SK-N-SH (cell line): Measurements from ENCODE around the gene LYL1. TPM values are rescaled to one million over a fixed set of nuclear protein-coding genes. Genes with fewer than 3 reads are reported as not detected.
A peak's percentile ranks its signal among the peaks of the same experiment; 100 is the strongest.

Experiments used
- CTCF ChIA-PET: fragments of 300-600, 350-600 bp; formaldehyde crosslinking; extraction: SDS; loops from one replicate; lab custom pipeline; 2021; lab: Yijun Ruan, JAX
- POLR2A ChIA-PET: fragments of 350-600 bp; sonication (Branson Sonifier 250); formaldehyde crosslinking; extraction: SDS; loops from one replicate; lab custom pipeline; 2020; ENCODE audit warnings: antibody characterized with exemption, inconsistent platforms; lab: Yijun Ruan, JAX
- DNase-seq: peaks from one replicate; pipeline ENCODE4 v3.0.0; 2012
- H2AFZ ChIP-seq: fragments of 200-600 bp; sonication (generic); 2 replicates; pipeline ENCODE4 v1.8.1; 2016; ENCODE audit warnings: antibody characterized with exemption, mild to moderate bottlenecking, low read depth
- H3F3A ChIP-seq: fragments of 200-600 bp; sonication (generic); replicated peaks from 2 replicates; pipeline ENCODE3; 2016; ENCODE audit warnings: antibody characterized with exemption, mild to moderate bottlenecking; ENCODE audit not compliant: insufficient read depth
- H3K27ac ChIP-seq, 2 experiments: fragments of 200-500 bp in 1 of 2; fragments of 200-600 bp in 1 of 2; sonication (Bioruptor generic) in 1 of 2; sonication (generic), shearing (Covaris generic) in 1 of 2; 2 replicates each; pipeline versions ENCODE4 v1.5.1 to v1.6.1; 2014 to 2016; ENCODE audit warnings: low read depth in 2 of 2, inconsistent platforms in 1 of 2, low read length in 1 of 2, mild to moderate bottlenecking in 1 of 2, mixed read lengths in 1 of 2
- H3K27me3 ChIP-seq: fragments of 200-600 bp; sonication (generic), shearing (Covaris generic); 2 replicates; pipeline ENCODE4 v1.6.1; 2016; ENCODE audit warnings: mixed run types; ENCODE audit not compliant: insufficient read depth
- H3K36me3 ChIP-seq, 2 experiments: fragments of 200-500 bp in 1 of 2; fragments of 200-600 bp in 1 of 2; sonication (Bioruptor generic) in 1 of 2; sonication (generic) in 1 of 2; replicated peaks in 1 of 2; 2 replicates each; pipeline versions ENCODE3 to v1.5.1; 2014 to 2016; ENCODE audit warnings: low read length in 1 of 2, mild to moderate bottlenecking in 1 of 2; ENCODE audit not compliant: insufficient read depth in 2 of 2, control insufficient read depth in 1 of 2
- H3K4me1 ChIP-seq, 2 experiments: fragments of 200-500 bp in 1 of 2; fragments of 200-600 bp in 1 of 2; sonication (Bioruptor generic) in 1 of 2; sonication (generic), shearing (Covaris generic) in 1 of 2; 2 replicates each; pipeline versions ENCODE4 v1.5.1 to v1.6.1; 2014 to 2016; ENCODE audit warnings: low read depth in 1 of 2, low read length in 1 of 2, mixed run types in 1 of 2; ENCODE audit not compliant: insufficient read depth in 2 of 2, control insufficient read depth in 1 of 2
- H3K4me2 ChIP-seq: fragments of 200-600 bp; sonication (generic), shearing (Covaris generic); 2 replicates; pipeline ENCODE4 v1.6.1; 2017; ENCODE audit warnings: mixed run types
- H3K4me3 ChIP-seq, 2 experiments: fragments of 200-500 bp in 1 of 2; fragments of 200-600 bp in 1 of 2; sonication (Bioruptor generic) in 1 of 2; sonication (generic), shearing (Covaris generic) in 1 of 2; 2 replicates each; pipeline versions ENCODE4 v1.5.1 to v1.8.1; 2014 to 2016; ENCODE audit warnings: low read depth in 2 of 2, inconsistent platforms in 1 of 2, low read length in 1 of 2, mild to moderate bottlenecking in 1 of 2, mixed read lengths in 1 of 2, moderate library complexity in 1 of 2
- H3K79me2 ChIP-seq: fragments of 200-600 bp; sonication (generic); 2 replicates; pipeline ENCODE4 v1.8.1; 2017; ENCODE audit warnings: mild to moderate bottlenecking; ENCODE audit not compliant: insufficient read depth
- H3K9ac ChIP-seq: fragments of 200-600 bp; sonication (generic); 2 replicates; pipeline ENCODE4 v1.6.1; 2017; ENCODE audit warnings: mixed run types
- H3K9me2 ChIP-seq: fragments of 200-600 bp; sonication (generic); 2 replicates; pipeline ENCODE4 v1.6.1; 2017; ENCODE audit warnings: mixed run types
- H3K9me3 ChIP-seq: fragments of 200-600 bp; sonication (generic); 2 replicates; pipeline ENCODE4 v1.6.1; 2017; ENCODE audit warnings: mixed run types, mild to moderate bottlenecking, moderate library complexity
- H4K20me1 ChIP-seq: fragments of 200-600 bp; sonication (generic); 2 replicates; pipeline ENCODE4 v1.6.1; 2017; ENCODE audit warnings: mild to moderate bottlenecking, mixed run types; ENCODE audit not compliant: insufficient read depth
- ELF1 ChIP-seq: IDR thresholded peaks from 2 replicates; pipeline ENCODE4 v1.4.0; 2012
- EP300 ChIP-seq, 2 experiments: IDR thresholded peaks; 2 replicates each; pipeline versions ENCODE4 v1.4.0 to v1.6.1; 2012; ENCODE audit warnings: borderline replicate concordance in 1 of 2, low read depth in 1 of 2, low read length in 1 of 2
- EZH2phosphoT487 ChIP-seq: fragments of 200-600 bp; sonication (generic); IDR thresholded peaks from 2 replicates; pipeline ENCODE4 v1.6.1; 2017; ENCODE audit warnings: low read depth, mixed run types, mild to moderate bottlenecking, antibody characterized with exemption, moderate library complexity, borderline replicate concordance
- FOXJ3 ChIP-seq: sonication (generic); formaldehyde crosslinking; IDR thresholded peaks from 2 replicates; pipeline ENCODE4 v1.5.1; 2020; ENCODE audit warnings: mild to moderate bottlenecking, missing genetic modification reagents
- FOXM1 ChIP-seq: IDR thresholded peaks from 2 replicates; pipeline ENCODE4 v1.4.0; 2012; ENCODE audit warnings: low read depth, mild to moderate bottlenecking
- GATA2 ChIP-seq: sonication (generic); formaldehyde crosslinking; IDR thresholded peaks from 2 replicates; pipeline ENCODE4 v1.5.0; 2020; ENCODE audit warnings: mild to moderate bottlenecking, missing genetic modification reagents
- IRF3 ChIP-seq: fragments of 150-350 bp; IDR thresholded peaks from 2 replicates; pipeline ENCODE4 v1.6.1; 2016; ENCODE audit warnings: mild to moderate bottlenecking, low read depth, low read length
- JUND ChIP-seq: IDR thresholded peaks from 2 replicates; pipeline ENCODE4 v1.4.0; 2012
- MEF2A ChIP-seq: IDR thresholded peaks from 2 replicates; pipeline ENCODE4 v1.4.0; 2012; ENCODE audit warnings: low read depth, borderline replicate concordance
- NRF1 ChIP-seq: IDR thresholded peaks from 2 replicates; pipeline ENCODE4 v1.6.1; 2012; ENCODE audit warnings: low read depth, mild to moderate bottlenecking, low read length
- PBX3 ChIP-seq: IDR thresholded peaks from 2 replicates; pipeline ENCODE4; 2012
- RFX5 ChIP-seq: IDR thresholded peaks from 2 replicates; pipeline ENCODE4 v1.6.1; 2012; ENCODE audit warnings: mild to moderate bottlenecking, improper control_type of control experiment, low read length
- TAF1 ChIP-seq: IDR thresholded peaks from 2 replicates; pipeline ENCODE4 v1.6.1; 2012; ENCODE audit warnings: low read depth, mild to moderate bottlenecking, low read length, moderate library complexity, borderline replicate concordance
- TCF12 ChIP-seq: IDR thresholded peaks from 2 replicates; pipeline ENCODE4 v1.4.0; 2012
- TEAD4 ChIP-seq: IDR thresholded peaks from 2 replicates; pipeline ENCODE4 v1.4.0; 2012; ENCODE audit warnings: mild to moderate bottlenecking, borderline replicate concordance; ENCODE audit not compliant: insufficient read depth
- USF1 ChIP-seq: IDR thresholded peaks from 2 replicates; pipeline ENCODE4 v1.4.0; 2012; ENCODE audit warnings: low read depth, borderline replicate concordance
- USF2 ChIP-seq: fragments of 150-350 bp; IDR thresholded peaks from 2 replicates; pipeline ENCODE4 v1.6.1; 2017; ENCODE audit warnings: antibody characterized with exemption, low read length, low read depth, borderline replicate concordance
- YY1 ChIP-seq: IDR thresholded peaks from 2 replicates; pipeline ENCODE4 v1.4.0; 2012; ENCODE audit warnings: low read depth, mild to moderate bottlenecking
- ZBTB33 ChIP-seq: IDR thresholded peaks from 2 replicates; pipeline ENCODE4 v1.4.0; 2012; ENCODE audit warnings: low read depth, borderline replicate concordance
- WGBS: methylation state at CpG from one replicate; pipeline ENCODE4 v1.1.6; 2017; ENCODE audit warnings: low lambda C conversion rate; 5-methylcytosine and 5-hydroxymethylcytosine counted together
- polyA plus RNA-seq, 3 experiments: library from polyadenylated mRNA; depleted of rRNA; stranded (reverse); fragments of >200 nt; gene quantifications; 2 replicates each; pipeline ENCODE4 v1.2.3, GENCODE V29; 2012

Gene LYL1
- polyA plus RNA-seq, 1 of the 3 experiments (the other 2 are of a cell fraction) = 2.2 TPM

GRCh38 chr19:13076787-13077186, 25.9 kb downstream of the LYL1 start:
- H3K79me2 ChIP-seq = no peaks in the 10 kb centered on the region
- H2AFZ ChIP-seq = no peak overlapping the region
- peaks cover 10 to 57% of the 10 kb centered on the region in 2 experiments; a peak in 3 of 4 replicates for H3K4me1 ChIP-seq
- no peak overlapping the region for H3K4me3 ChIP-seq
- no peak for DNase-seq
- no peaks in the 10 kb centered on the region for H4K20me1 ChIP-seq
- H3K4me2 ChIP-seq = no peak overlapping the region
- 67% methylated on average over 5 of the region's 6 CpGs for WGBS
- POLR2A ChIA-PET = interaction anchor here (1.0 to 2.4 kb wide), 4 partner anchors 15 to 139 kb away, joined by 3 to 9 read pairs (median 4); partner anchors contain the start of genes CALR and DAND5
- H3K9me2 ChIP-seq = no peaks in the 10 kb centered on the region
- H3K9ac ChIP-seq = no peak overlapping the region
- no peak for TF ChIP-seq ELF1
- no peak for TF ChIP-seq JUND
- TF ChIP-seq GATA2 (CRISPR knock-in tag) = no peak
- no peak for TF ChIP-seq PBX3
- no peak for TF ChIP-seq IRF3
- no peak for TF ChIP-seq TCF12
- TF ChIP-seq FOXJ3 = no peak
- TF ChIP-seq TEAD4 = no peak
- TF ChIP-seq MEF2A = no peak
- TF ChIP-seq TAF1 = no peak
- TF ChIP-seq USF2 = no peak
- no peak for TF ChIP-seq FOXM1
- no peak for TF ChIP-seq RFX5
- no peaks in the 10 kb centered on the region for H3K27me3 ChIP-seq
- H3K9me3 ChIP-seq = no peaks in the 10 kb centered on the region
- CTCF ChIA-PET = interaction anchor here (0.9 to 35.2 kb wide), 6 partner anchors 16 to 111 kb away, joined by 3 to 506 read pairs (median 26); no protein-coding TSS in a partner anchor
- H3K27ac ChIP-seq = peak overlapping the region in 1 of 2 experiments; percentile 91; a peak in 2 of 4 replicates
- no peaks in the 10 kb centered on the region for H3F3A ChIP-seq
- peaks cover 13 to 27% of the 10 kb centered on the region in 2 experiments for H3K36me3 ChIP-seq

GRCh38 chr19:13076320-13076719, 26.3 kb downstream of the LYL1 start:
- no peaks in the 10 kb centered on the region for H3K27me3 ChIP-seq
- peaks cover 10 to 62% of the 10 kb centered on the region in 2 experiments; a peak in 3 of 4 replicates for H3K4me1 ChIP-seq
- H3K36me3 ChIP-seq = peaks cover 13 to 24% of the 10 kb centered on the region in 2 experiments
- no peaks in the 10 kb centered on the region for H3F3A ChIP-seq
- H3K4me3 ChIP-seq = no peak overlapping the region
- H3K79me2 ChIP-seq = no peaks in the 10 kb centered on the region
- no peak for DNase-seq
- no peaks in the 10 kb centered on the region for H3K9me2 ChIP-seq
- no peak for TF ChIP-seq YY1
- TF ChIP-seq USF1 = no peak
- no peak for TF ChIP-seq RFX5
- no peak for TF ChIP-seq USF2
- TF ChIP-seq NRF1 = no peak
- no peak for TF ChIP-seq TEAD4
- no peak for TF ChIP-seq ZBTB33
- TF ChIP-seq JUND = no peak
- no peak for TF ChIP-seq EP300 (IDR thresholded peaks at IDR 0.05; ENCODE audit: borderline replicate concordance in 1 of 2, low read depth in 1 of 2, low read length in 1 of 2)
- TF ChIP-seq ELF1 = no peak
- TF ChIP-seq EZH2phosphoT487 = no peak
- CTCF ChIA-PET = interaction anchor here (0.9 to 35.2 kb wide), 5 partner anchors 16 to 111 kb away, joined by 3 to 506 read pairs (median 26); no protein-coding TSS in a partner anchor
- H3K9ac ChIP-seq = no peak overlapping the region
- 95% methylated on average over 4 of the region's 8 CpGs for WGBS
- no peak overlapping the region for H2AFZ ChIP-seq
- H3K9me3 ChIP-seq = no peaks in the 10 kb centered on the region
- no peaks in the 10 kb centered on the region for H4K20me1 ChIP-seq
- peak overlapping the region in 1 of 2 experiments; percentile 91; a peak in 2 of 4 replicates for H3K27ac ChIP-seq
- H3K4me2 ChIP-seq = no peak overlapping the region
- POLR2A ChIA-PET = interaction anchor here (1.0 to 2.4 kb wide), 2 partner anchors 21 to 107 kb away, joined by 3 to 9 read pairs; partner anchors contain the start of gene DAND5
